GM23248 (cell line): ENCODE data around the gene SOX11.

Experiments
- EZH2 ChIP-seq: fragments of 200-600 bp; sonication (generic); IDR thresholded peaks from 2 replicates; pipeline ENCODE4 v1.6.1; 2018; ENCODE audit warnings: antibody characterized with exemption, mild to moderate bottlenecking; ENCODE audit not compliant: insufficient read depth, poor library complexity, severe bottlenecking
- EZH2phosphoT487 ChIP-seq: fragments of 200-600 bp; sonication (generic); IDR thresholded peaks from 2 replicates; pipeline ENCODE4 v1.6.1; 2018; ENCODE audit warnings: antibody characterized with exemption, moderate library complexity, mild to moderate bottlenecking, low read depth; ENCODE audit not compliant: insufficient read depth

- TF ChIP-seq EZH2 = no peak
- no peak for TF ChIP-seq EZH2phosphoT487
Measured at GRCh38 chr2:5697562-5697961, 5.4 kb downstream of the SOX11 start.
